Measurements from ENCODE around the gene FBXL17. TPM values are rescaled to one million over a fixed set of nuclear protein-coding genes. Genes with fewer than 3 reads are reported as not detected.

The FBXL17 gene
- total and polyA plus RNA-seq, 12 donors = 5.9 to 47.4 (median 41.1) TPM

- 97% methylated on average over 1 of the region's 1 CpG for WGBS, 2 donors
- peak in 1 of 8 donors; percentile 46 for ATAC-seq
- no peak for DNase-seq
- TF ChIP-seq CTCF (IDR thresholded peaks at IDR 0.05) = no peak
- H3K36me3 ChIP-seq = no peaks in the 10 kb centered on the region
- no peak overlapping the region for H3K27ac ChIP-seq
- intact Hi-C loops (cut with DNase I) = loop anchor here in 1 of 10 donors (10.0 kb wide), 1 partner anchor 195 kb away; no protein-coding TSS in a partner anchor
- no peak overlapping the region for H3K4me3 ChIP-seq
- no peaks in the 10 kb centered on the region for H3K9me3 ChIP-seq
- peaks cover 0 to 6% (median 0%) of the 10 kb centered on the region in 9 donors for H3K4me1 ChIP-seq
- H3K27me3 ChIP-seq = no peaks in the 10 kb centered on the region
Observed at GRCh38 chr5:108149369-108149768, 232.5 kb downstream of the FBXL17 start.

- Histone ChIP-seq H3K4me1 (peaks cover 0 to 6% (median 0%) of the 10 kb centered on the region in 9 donors), H3K4me3 (no peak overlapping the region), H3K9me3 (no peaks in the 10 kb centered on the region), H3K27me3 (no peaks in the 10 kb centered on the region), H3K27ac (no peak overlapping the region), H3K36me3 (no peaks in the 10 kb centered on the region)
- peak in 5 of 8 donors; percentile 42 to 87 (median 48) for ATAC-seq
- TF ChIP-seq CTCF (IDR thresholded peaks at IDR 0.05) = peak; percentile 19 to 61 (median 46)
- DNase-seq = no peak
- intact Hi-C loops (cut with DNase I) = loop anchor here in 1 of 10 donors (10.0 kb wide), 1 partner anchor 196 kb away; no protein-coding TSS in a partner anchor
Observed at GRCh38 chr5:108148715-108149139, 233.2 kb downstream of the FBXL17 start.

- WGBS, 2 donors = 89 to 97% methylated on average over 4 of the region's 4 CpGs
- ATAC-seq = no peak
Observed at GRCh38 chr5:108146222-108146621, 235.7 kb downstream of the FBXL17 start.

GRCh38 chr5:108145351-108145750 lies 236.5 kb downstream of the FBXL17 start:
- ATAC-seq (no peak), DNase-seq (no peak)
- WGBS, 2 donors = 67 to 79% methylated on average over 1 of the region's 1 CpG
- H3K4me1 ChIP-seq = peaks cover 0 to 6% (median 0%) of the 10 kb centered on the region in 9 donors
- intact Hi-C loops (cut with DNase I) = loop anchor here in 1 of 10 donors (10.0 kb wide), 1 partner anchor 199 kb away; no protein-coding TSS in a partner anchor
- no peaks in the 10 kb centered on the region for H3K27me3 ChIP-seq
- TF ChIP-seq CTCF (IDR thresholded peaks at IDR 0.05) = no peak
- H3K36me3 ChIP-seq = no peaks in the 10 kb centered on the region
- H3K27ac ChIP-seq = no peak overlapping the region
- no peaks in the 10 kb centered on the region for H3K9me3 ChIP-seq
- H3K4me3 ChIP-seq = no peak overlapping the region

More at GRCh38 chr5:108146222-108146621, 235.7 kb downstream of the FBXL17 start:
- Histone ChIP-seq H3K36me3 (no peaks in the 10 kb centered on the region), H3K9me3 (no peaks in the 10 kb centered on the region), H3K4me3 (no peak overlapping the region), H3K4me1 (peaks cover 0 to 6% (median 0%) of the 10 kb centered on the region in 9 donors), H3K27me3 (no peaks in the 10 kb centered on the region), H3K27ac (no peak overlapping the region)
- no peak for TF ChIP-seq CTCF (IDR thresholded peaks at IDR 0.05)
- intact Hi-C loops (cut with DNase I) = loop anchor here in 1 of 10 donors (10.0 kb wide), 1 partner anchor 199 kb away; no protein-coding TSS in a partner anchor
- no peak for DNase-seq

Measured in heart right ventricle (tissue), 16 donors.